A673 (cell line): ENCODE data around the gene OR51S1. TPM values are rescaled to one million over a fixed set of nuclear protein-coding genes. Genes with fewer than 3 reads are reported as not detected.
"Not testable (repeated sequence)": the region's sequence is repeated elsewhere in the genome, so short reads cannot be mapped to it uniquely, and the experiment has no call there.

ENCODE experiments used
- BruUV-seq: library from RNA; stranded (reverse); fragments of 400-500 nt; replicated peaks from 2 replicates; lab custom pipeline; 2021; lab: Mats Ljungman, UMichigan
- CTCF ChIA-PET: fragments of 300-600 bp; sonication (Branson Sonifier 250); formaldehyde crosslinking; loops from one replicate; lab custom pipeline; 2022; ENCODE audit warnings: antibody characterized with exemption; lab: Charles Lee
- POLR2A ChIA-PET: fragments of 300-600 bp; sonication (Branson Sonifier 250); formaldehyde crosslinking; loops from one replicate; lab custom pipeline; 2022; ENCODE audit warnings: antibody characterized with exemption; ENCODE audit not compliant: low non-redundant PET; lab: Charles Lee
- DNase-seq: peaks from one replicate; pipeline ENCODE4 v3.0.0-alpha.2; 2015; ENCODE audit warnings: low spot score
- H3K27ac ChIP-seq: fragments of 200-600 bp; sonication (generic); 2 replicates; pipeline ENCODE4 v1.5.1; 2016; ENCODE audit warnings: mixed run types, low read depth, mild to moderate bottlenecking, mixed read lengths, antibody characterized with exemption, low read length; ENCODE audit not compliant: poor library complexity, severe bottlenecking
- H3K27me3 ChIP-seq: fragments of 200-600 bp; sonication (generic); replicated peaks from 2 replicates; pipeline ENCODE4 v1.6.1; 2017; ENCODE audit warnings: mixed run types, low read depth, mild to moderate bottlenecking, mixed read lengths, antibody characterized with exemption, low read length; ENCODE audit not compliant: insufficient read depth, poor library complexity
- H3K36me3 ChIP-seq: fragments of 200-600 bp; sonication (generic); 2 replicates; pipeline ENCODE4 v1.6.1; 2016; ENCODE audit warnings: mixed run types, mild to moderate bottlenecking, mixed read lengths, antibody characterized with exemption, low read length; ENCODE audit not compliant: insufficient read depth, poor library complexity, severe bottlenecking
- H3K4me1 ChIP-seq: fragments of 200-600 bp; sonication (generic); 2 replicates; pipeline ENCODE4 v1.6.1; 2017; ENCODE audit warnings: mixed run types, mild to moderate bottlenecking, mixed read lengths, antibody characterized with exemption, low read length; ENCODE audit not compliant: insufficient read depth, poor library complexity, severe bottlenecking
- H3K4me3 ChIP-seq: fragments of 200-600 bp; sonication (generic); 2 replicates; pipeline ENCODE4 v1.5.1; 2016; ENCODE audit warnings: low read depth, mixed run types, mild to moderate bottlenecking, mixed read lengths, low read length; ENCODE audit not compliant: poor library complexity, severe bottlenecking
- H3K9me3 ChIP-seq: fragments of 200-600 bp; sonication (generic); 2 replicates; pipeline ENCODE4 v1.6.1; 2016; ENCODE audit warnings: mixed run types, low read depth, mild to moderate bottlenecking, mixed read lengths, antibody characterized with exemption, low read length; ENCODE audit not compliant: poor library complexity, severe bottlenecking
- CTCF ChIP-seq: fragments of 300-800, 200-600 bp; sonication (generic); conservative IDR thresholded peaks from 2 replicates; pipeline ENCODE4 v1.5.1; 2017; ENCODE audit warnings: low read depth, mild to moderate bottlenecking, antibody characterized with exemption, low read length, moderate library complexity, mixed read lengths
- EZH2 ChIP-seq: fragments of 200-600 bp; sonication (generic); IDR thresholded peaks from 2 replicates; pipeline ENCODE4 v1.6.1; 2017; ENCODE audit warnings: borderline replicate concordance, low read depth, mild to moderate bottlenecking, mixed read lengths, antibody characterized with exemption, low read length; ENCODE audit not compliant: poor library complexity, severe bottlenecking
- intact Hi-C: fragments of 100-400 bp; cut with micrococcal nuclease; formaldehyde crosslinking; loops from one replicate; pipeline ENCODE4 v1.10.0; 2022; ENCODE audit not compliant: unreplicated experiment
- total RNA-seq: library from RNA; stranded (reverse); gene quantifications from 2 replicates; pipeline ENCODE4 v1.2.3, GENCODE V29; 2021

The OR51S1 gene
- total RNA-seq, 1 experiment from 2014 or later = not detected

- no peaks in the 10 kb centered on the region for H3K36me3 ChIP-seq
- no peak within 1 kb of the TSS for H3K27ac ChIP-seq
- no peak within 1 kb of the TSS for H3K4me3 ChIP-seq
- no peaks in the 10 kb centered on the region for H3K4me1 ChIP-seq
- no TSS peak for BruUV-seq
- no peaks in the 10 kb centered on the region for H3K9me3 ChIP-seq
- ChIA-PET POLR2A (no interaction called here), CTCF (no interaction called here)
- no peak for TF ChIP-seq EZH2
- no peak for TF ChIP-seq CTCF
- intact Hi-C loops = no loop called here
- no peak for DNase-seq
- no peaks in the 10 kb centered on the region for H3K27me3 ChIP-seq
Observed at GRCh38 chr11:4804280-4804679, 44.7 kb downstream of the OR51S1 start, which contains the start of gene OR52R1. Gene OR52R1 (minus strand): TSS chr11:4804380. CDS start chr11:4804380, 0 bp downstream.

GRCh38 chr11:4801316-4801715, 47.7 kb downstream of the OR51S1 start:
- H3K9me3 ChIP-seq, H3K27me3 ChIP-seq, H3K36me3 ChIP-seq, POLR2A ChIA-PET, H3K4me3 ChIP-seq, BruUV-seq, intact Hi-C loops, H3K27ac ChIP-seq, CTCF ChIA-PET, H3K4me1 ChIP-seq, DNase-seq: not testable (repeated sequence)

- intact Hi-C loops = no loop called here
- H3K27ac ChIP-seq = no peak overlapping the region
- DNase-seq = no peak
- no TSS peak for BruUV-seq
- H3K36me3 ChIP-seq = no peaks in the 10 kb centered on the region
- CTCF ChIA-PET = no interaction called here
- H3K27me3 ChIP-seq = no peaks in the 10 kb centered on the region
- POLR2A ChIA-PET = no interaction called here
- H3K4me3 ChIP-seq = no peak overlapping the region
- no peaks in the 10 kb centered on the region for H3K4me1 ChIP-seq
- no peaks in the 10 kb centered on the region for H3K9me3 ChIP-seq
- no peak for TF ChIP-seq EZH2
- TF ChIP-seq CTCF = no peak
Observed at GRCh38 chr11:4798427-4799183, 50.4 kb downstream of the OR51S1 start.

Other genes with a start within 250 kb of the OR51S1 start
- 5.7 and 7.1 TPM in 2 replicates for gene TRIM68, start 241.0 kb downstream of the OR51S1 start, total RNA-seq
- not detected in 2 replicates for gene OR51D1, start 211.7 kb downstream of the OR51S1 start, total RNA-seq
- not detected in 2 replicates for gene OR51E1, start 205.2 kb downstream of the OR51S1 start, total RNA-seq
- not detected in 2 replicates for gene OR51E2, start 151.4 kb downstream of the OR51S1 start, total RNA-seq
- gene MMP26, start 144.4 kb downstream of the OR51S1 start, total RNA-seq = not detected in 2 replicates
- not detected in 2 replicates for gene OR51F1, start 79.3 kb downstream of the OR51S1 start, total RNA-seq
- gene OR52R1, start 44.8 kb downstream of the OR51S1 start, total RNA-seq = not detected in 2 replicates
- not detected in 2 replicates for gene OR51F2, start 27.9 kb downstream of the OR51S1 start, total RNA-seq
- not detected in 2 replicates for gene OR51T1, start 32.7 kb upstream of the OR51S1 start, total RNA-seq
- not detected in 2 replicates for gene OR51A7, start 54.6 kb upstream of the OR51S1 start, total RNA-seq
- gene OR51G2, start 70.1 kb upstream of the OR51S1 start, total RNA-seq = not detected in 2 replicates
- gene OR51G1, start 75.1 kb upstream of the OR51S1 start, total RNA-seq = not detected in 2 replicates
- gene OR51A4, start 98.4 kb upstream of the OR51S1 start, total RNA-seq = not detected in 2 replicates
- not detected in 2 replicates for gene OR51A2, start 106.5 kb upstream of the OR51S1 start, total RNA-seq
- not detected in 2 replicates for gene OR51L1, start 145.6 kb upstream of the OR51S1 start, total RNA-seq
- not detected in 2 replicates for gene OR52J3, start 197.3 kb upstream of the OR51S1 start, total RNA-seq
- gene OR52E2, start 210.4 kb upstream of the OR51S1 start, total RNA-seq = not detected in 2 replicates
- not detected in 2 replicates for gene OR52E1, start 220.4 kb upstream of the OR51S1 start, total RNA-seq